H9 (cell line): ENCODE data around the gene PNMA6A. TPM values are rescaled to one million over a fixed set of nuclear protein-coding genes. Genes with fewer than 3 reads are reported as not detected.

Source experiments
- DNase-seq: peaks from one replicate; pipeline ENCODE4 v3.0.0-alpha.2; 2017
- H2AFZ ChIP-seq: one replicate; pipeline ENCODE4 v1.6.1; 2013; ENCODE audit warnings: mild to moderate bottlenecking, low read length, control low read depth, moderate library complexity
- H2AK5ac ChIP-seq: 2 replicates; pipeline ENCODE4 v1.6.1; 2013; ENCODE audit warnings: low read length, control low read depth, mixed read lengths; ENCODE audit not compliant: insufficient read length
- H2BK120ac ChIP-seq: one replicate; pipeline ENCODE4 v1.6.1; 2013; ENCODE audit warnings: low read depth, mild to moderate bottlenecking, low read length, control low read depth, inconsistent platforms; ENCODE audit not compliant: poor library complexity, severe bottlenecking
- H2BK12ac ChIP-seq: 2 replicates; pipeline ENCODE4 v1.6.1; 2013; ENCODE audit warnings: low read length, control low read depth, mixed read lengths, low read depth; ENCODE audit not compliant: insufficient read length
- H2BK15ac ChIP-seq: 2 replicates; pipeline ENCODE4 v1.6.1; 2013; ENCODE audit warnings: low read depth, low read length, control low read depth
- H2BK20ac ChIP-seq: one replicate; pipeline ENCODE4 v1.6.1; 2013; ENCODE audit warnings: low read depth, mild to moderate bottlenecking, low read length, control low read depth, inconsistent platforms; ENCODE audit not compliant: poor library complexity, severe bottlenecking
- H2BK5ac ChIP-seq: 2 replicates; pipeline ENCODE4 v1.6.1; 2013; ENCODE audit warnings: low read length, control low read depth, mixed read lengths; ENCODE audit not compliant: insufficient read length
- H3K14ac ChIP-seq: 2 replicates; pipeline ENCODE4 v1.6.1; 2013; ENCODE audit warnings: low read length, control low read depth; ENCODE audit not compliant: insufficient read depth
- H3K18ac ChIP-seq: 2 replicates; pipeline ENCODE4 v1.6.1; 2013; ENCODE audit warnings: low read depth, mild to moderate bottlenecking, mixed read lengths, low read length, control low read depth; ENCODE audit not compliant: insufficient read length
- H3K23ac ChIP-seq: 2 replicates; pipeline ENCODE4 v1.6.1; 2013; ENCODE audit warnings: low read length, control low read depth, mixed read lengths, low read depth; ENCODE audit not compliant: insufficient read length
- H3K23me2 ChIP-seq: 2 replicates; pipeline ENCODE4 v1.6.1; 2013; ENCODE audit warnings: low read depth, mild to moderate bottlenecking, mixed read lengths, low read length, control low read depth; ENCODE audit not compliant: insufficient read length, poor library complexity, severe bottlenecking
- H3K27ac ChIP-seq: 2 replicates; pipeline ENCODE4 v1.5.1; 2013; ENCODE audit warnings: low read length, control low read depth, mixed read lengths, low read depth; ENCODE audit not compliant: insufficient read length
- H3K27me3 ChIP-seq: 2 replicates; pipeline ENCODE4 v1.6.1; 2013; ENCODE audit warnings: low read length, control low read depth, inconsistent platforms; ENCODE audit not compliant: insufficient read depth
- H3K4ac ChIP-seq: 2 replicates; pipeline ENCODE4 v1.6.1; 2013; ENCODE audit warnings: low read depth, mild to moderate bottlenecking, control low read depth, inconsistent platforms, low read length, moderate library complexity
- H3K4me1 ChIP-seq: 2 replicates; pipeline ENCODE4 v1.6.1; 2013; ENCODE audit warnings: low read length, control low read depth, inconsistent platforms; ENCODE audit not compliant: insufficient read depth
- H3K4me2 ChIP-seq: 2 replicates; pipeline ENCODE4 v1.6.1; 2013; ENCODE audit warnings: low read length, control low read depth, mixed read lengths; ENCODE audit not compliant: insufficient read length, insufficient read depth
- H3K56ac ChIP-seq: 2 replicates; pipeline ENCODE4 v1.6.1; 2013; ENCODE audit warnings: low read depth, mild to moderate bottlenecking, mixed read lengths, low read length, control low read depth; ENCODE audit not compliant: insufficient read length
- H3K79me1 ChIP-seq: 2 replicates; pipeline ENCODE4 v1.6.1; 2013; ENCODE audit warnings: low read depth, mild to moderate bottlenecking, moderate library complexity, low read length, control low read depth, inconsistent platforms; ENCODE audit not compliant: insufficient read depth, poor library complexity, severe bottlenecking
- H3K79me2 ChIP-seq: 2 replicates; pipeline ENCODE4 v1.6.1; 2013; ENCODE audit warnings: low read length, control low read depth, inconsistent platforms; ENCODE audit not compliant: insufficient read depth
- H3K9ac ChIP-seq: 2 replicates; pipeline ENCODE4 v1.6.1; 2013; ENCODE audit warnings: low read length, control low read depth, mixed read lengths; ENCODE audit not compliant: insufficient read length; ENCODE audit errors: extremely low read depth
- H3K9me3 ChIP-seq: one replicate; pipeline ENCODE4 v1.6.1; 2013; ENCODE audit warnings: low read depth, low read length, inconsistent platforms; ENCODE audit not compliant: control insufficient read depth
- H3T11ph ChIP-seq: one replicate; pipeline ENCODE4 v1.6.1; 2013; ENCODE audit warnings: mild to moderate bottlenecking, low read length, control low read depth, inconsistent platforms
- H4K20me1 ChIP-seq: one replicate; pipeline ENCODE4 v1.6.1; 2013; ENCODE audit not compliant: control insufficient read depth, insufficient read length, insufficient read depth
- H4K5ac ChIP-seq: 2 replicates; pipeline ENCODE4 v1.6.1; 2013; ENCODE audit warnings: low read depth, mild to moderate bottlenecking, mixed read lengths, low read length, control low read depth; ENCODE audit not compliant: insufficient read length
- H4K8ac ChIP-seq: replicated peaks from 2 replicates; pipeline ENCODE4 v1.6.1; 2013; ENCODE audit warnings: low read length, control low read depth, mixed read lengths, low read depth; ENCODE audit not compliant: insufficient read length
- H4K91ac ChIP-seq: 2 replicates; pipeline ENCODE4 v1.6.1; 2013; ENCODE audit warnings: low read depth, mild to moderate bottlenecking, moderate library complexity, mixed read lengths, low read length, control low read depth; ENCODE audit not compliant: insufficient read length
- H3K27ac Mint-ChIP-seq, 3 experiments: 2 replicates in 2 of 3; 3 replicates in 1 of 3; pipeline ENCODE4 v1.8.0; 2020 to 2021; ENCODE audit warnings: mixed read lengths in 3 of 3, mild to moderate bottlenecking in 1 of 3, moderate library complexity in 1 of 3
- H3K27me3 Mint-ChIP-seq: 2 replicates; pipeline ENCODE4 v1.8.0; 2021; ENCODE audit warnings: low read depth, mild to moderate bottlenecking, moderate library complexity, mixed read lengths
- H3K36me3 Mint-ChIP-seq, 3 experiments: 2 replicates in 2 of 3; 3 replicates in 1 of 3; pipeline ENCODE4 v1.8.0; 2020 to 2021; ENCODE audit warnings: low read depth in 3 of 3, mixed read lengths in 3 of 3; ENCODE audit not compliant: insufficient read depth in 1 of 3
- H3K4me1 Mint-ChIP-seq, 2 experiments: 2 replicates each; pipeline ENCODE4 v1.8.0; 2020; ENCODE audit warnings: mixed read lengths in 2 of 2
- H3K4me3 Mint-ChIP-seq, 2 experiments: 2 replicates in 1 of 2; 3 replicates in 1 of 2; pipeline ENCODE4 v1.8.0; 2020 to 2021; ENCODE audit warnings: mild to moderate bottlenecking in 2 of 2, mixed read lengths in 2 of 2, moderate library complexity in 1 of 2
- H3K9me3 Mint-ChIP-seq, 2 experiments: 2 replicates in 1 of 2; 3 replicates in 1 of 2; pipeline ENCODE4 v1.8.0; 2020; ENCODE audit warnings: mild to moderate bottlenecking in 2 of 2, mixed read lengths in 2 of 2, moderate library complexity in 1 of 2
- WGBS: extraction: QIAGEN DNeasy Blood & Tissue Kit; methylation state at CpG from one replicate; pipeline ENCODE4 v1.1.7; 2013; ENCODE audit warnings: missing lambda C conversion rate, low lambda C conversion rate, mixed read lengths; ENCODE audit not compliant: insufficient read length; ENCODE audit errors: extremely low coverage; 5-methylcytosine and 5-hydroxymethylcytosine counted together
- total RNA-seq: library from RNA; stranded (reverse); gene quantifications from 2 replicates; pipeline ENCODE4 v1.2.1, GENCODE V29; 2021
- TF ChIP-seq, protein P1 (sequence below): fragments of 200-600 bp; sonication (generic); conservative IDR thresholded peaks from 3 replicates; pipeline ENCODE4 v1.8.0; 2021; ENCODE audit warnings: antibody characterized with exemption, mild to moderate bottlenecking

PNMA6A gene
- total RNA-seq, 1 experiment from 2014 or later = 7.7 TPM

GRCh38 chrX:153029875-153030274, 42.4 kb upstream of the PNMA6A start:
- Mint-ChIP-seq H3K27ac (no peak overlapping the region), H3K4me3 (no peak overlapping the region), H3K4me1 (no peaks in the 10 kb centered on the region), H3K9me3 (peaks cover 62 to 79% of the 10 kb centered on the region in 2 experiments), H3K36me3 (peaks cover 5 to 12% (median 5%) of the 10 kb centered on the region in 3 experiments; a peak in 6 of 7 replicates), H3K27me3 (peaks cover 27% of the 10 kb centered on the region)
- Histone ChIP-seq H4K5ac (no peak overlapping the region), H3K4me1 (no peaks in the 10 kb centered on the region), H3K18ac (no peak overlapping the region), H2AFZ (no peak overlapping the region), H2BK5ac (no peak overlapping the region), H3K4ac (no peak overlapping the region), H2BK20ac (no peak overlapping the region), H2BK12ac (no peak overlapping the region), H3K23me2 (peaks cover 5% of the 10 kb centered on the region), H4K91ac (no peak overlapping the region), H3K79me1 (no peaks in the 10 kb centered on the region), H3K9me3 (peaks cover 25% of the 10 kb centered on the region), H3T11ph (no peak overlapping the region), H3K27ac (no peak overlapping the region), H3K27me3 (no peaks in the 10 kb centered on the region), H3K56ac (no peak overlapping the region), H3K79me2 (no peaks in the 10 kb centered on the region), H3K4me2 (no peak overlapping the region), H2AK5ac (no peak overlapping the region), H2BK120ac (no peak overlapping the region), H4K8ac (no peak overlapping the region), H3K23ac (no peak overlapping the region), H3K9ac (no peak overlapping the region), H2BK15ac (no peak overlapping the region), H4K20me1 (no peaks in the 10 kb centered on the region), H3K14ac (no peak overlapping the region)
- TF ChIP-seq, protein P1, sequence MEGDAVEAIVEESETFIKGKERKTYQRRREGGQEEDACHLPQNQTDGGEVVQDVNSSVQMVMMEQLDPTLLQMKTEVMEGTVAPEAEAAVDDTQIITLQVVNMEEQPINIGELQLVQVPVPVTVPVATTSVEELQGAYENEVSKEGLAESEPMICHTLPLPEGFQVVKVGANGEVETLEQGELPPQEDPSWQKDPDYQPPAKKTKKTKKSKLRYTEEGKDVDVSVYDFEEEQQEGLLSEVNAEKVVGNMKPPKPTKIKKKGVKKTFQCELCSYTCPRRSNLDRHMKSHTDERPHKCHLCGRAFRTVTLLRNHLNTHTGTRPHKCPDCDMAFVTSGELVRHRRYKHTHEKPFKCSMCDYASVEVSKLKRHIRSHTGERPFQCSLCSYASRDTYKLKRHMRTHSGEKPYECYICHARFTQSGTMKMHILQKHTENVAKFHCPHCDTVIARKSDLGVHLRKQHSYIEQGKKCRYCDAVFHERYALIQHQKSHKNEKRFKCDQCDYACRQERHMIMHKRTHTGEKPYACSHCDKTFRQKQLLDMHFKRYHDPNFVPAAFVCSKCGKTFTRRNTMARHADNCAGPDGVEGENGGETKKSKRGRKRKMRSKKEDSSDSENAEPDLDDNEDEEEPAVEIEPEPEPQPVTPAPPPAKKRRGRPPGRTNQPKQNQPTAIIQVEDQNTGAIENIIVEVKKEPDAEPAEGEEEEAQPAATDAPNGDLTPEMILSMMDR = no peak
- DNase-seq = no peak
- no CpG with 5 or more reads among the region's 11 CpGs for WGBS
